Trophoblast cell (in vitro differentiated cells and primary cell): ENCODE results near the gene MAT2A. TPM values are rescaled to one million over a fixed set of nuclear protein-coding genes. Genes with fewer than 3 reads are reported as not detected.

Experiments used
- DNase-seq, 2 donors: peaks; one replicate each; pipeline ENCODE4 v3.0.0-alpha.2; 2016
- H2AFZ ChIP-seq: 2 replicates; pipeline ENCODE4 v1.6.1; 2013; ENCODE audit warnings: low read length, moderate library complexity, mild to moderate bottlenecking; ENCODE audit not compliant: insufficient read depth, poor library complexity
- H2AK5ac ChIP-seq: 2 replicates; pipeline ENCODE4 v1.6.1; 2013; ENCODE audit warnings: mild to moderate bottlenecking, low read length
- H2BK120ac ChIP-seq: 2 replicates; pipeline ENCODE4 v1.6.1; 2013; ENCODE audit warnings: low read length, mild to moderate bottlenecking, moderate library complexity; ENCODE audit not compliant: insufficient read depth, poor library complexity
- H2BK12ac ChIP-seq: 2 replicates; pipeline ENCODE4 v1.6.1; 2013; ENCODE audit warnings: mild to moderate bottlenecking, low read length, moderate library complexity
- H2BK5ac ChIP-seq: 2 replicates; pipeline ENCODE4 v1.6.1; 2013; ENCODE audit warnings: low read length, low read depth, moderate library complexity, mild to moderate bottlenecking; ENCODE audit not compliant: poor library complexity
- H3K14ac ChIP-seq: 2 replicates; pipeline ENCODE4 v1.6.1; 2013; ENCODE audit warnings: mild to moderate bottlenecking, low read length
- H3K18ac ChIP-seq: 2 replicates; pipeline ENCODE4 v1.6.1; 2013; ENCODE audit warnings: mild to moderate bottlenecking, low read length
- H3K23ac ChIP-seq: 2 replicates; pipeline ENCODE4 v1.6.1; 2013; ENCODE audit warnings: low read length
- H3K27ac ChIP-seq: 2 replicates; pipeline ENCODE4 v1.5.1; 2013; ENCODE audit warnings: low read depth, mild to moderate bottlenecking, inconsistent platforms, low read length, moderate library complexity
- H3K27me3 ChIP-seq: 2 replicates; pipeline ENCODE4 v1.6.1; 2013; ENCODE audit warnings: inconsistent platforms, mild to moderate bottlenecking, low read length, moderate library complexity; ENCODE audit not compliant: insufficient read depth
- H3K36me3 ChIP-seq, 2 experiments: 1 replicate in 1 of 2; 2 replicates in 1 of 2; pipeline ENCODE4 v1.6.1; 2013; ENCODE audit warnings: low read length in 2 of 2, mild to moderate bottlenecking in 2 of 2, moderate library complexity in 1 of 2; ENCODE audit not compliant: insufficient read depth in 2 of 2, control insufficient read depth in 1 of 2
- H3K4ac ChIP-seq: 2 replicates; pipeline ENCODE4 v1.6.1; 2013; ENCODE audit warnings: low read depth, mild to moderate bottlenecking, low read length, moderate library complexity
- H3K4me1 ChIP-seq, 2 experiments: 1 replicate in 1 of 2; 2 replicates in 1 of 2; pipeline ENCODE4 v1.6.1; 2013; ENCODE audit warnings: low read length in 2 of 2, mild to moderate bottlenecking in 2 of 2, moderate library complexity in 1 of 2; ENCODE audit not compliant: insufficient read depth in 2 of 2, control insufficient read depth in 1 of 2
- H3K4me2 ChIP-seq: 2 replicates; pipeline ENCODE4 v1.6.1; 2013; ENCODE audit warnings: inconsistent platforms, mild to moderate bottlenecking, low read length, moderate library complexity
- H3K4me3 ChIP-seq: 2 replicates; pipeline ENCODE4 v1.5.1; 2013; ENCODE audit warnings: mild to moderate bottlenecking, low read depth, low read length, inconsistent platforms
- H3K79me1 ChIP-seq: one replicate; pipeline ENCODE4 v1.6.1; 2013; ENCODE audit warnings: low read length
- H3K79me2 ChIP-seq: 2 replicates; pipeline ENCODE4 v1.6.1; 2013; ENCODE audit warnings: low read length, mild to moderate bottlenecking; ENCODE audit not compliant: control insufficient read depth, insufficient read depth, poor library complexity
- H3K9ac ChIP-seq: 2 replicates; pipeline ENCODE4 v1.6.1; 2013; ENCODE audit warnings: mild to moderate bottlenecking, low read length
- H3K9me3 ChIP-seq: 2 replicates; pipeline ENCODE4 v1.6.1; 2013; ENCODE audit warnings: low read depth, mild to moderate bottlenecking, control low read depth, inconsistent platforms, low read length; ENCODE audit not compliant: insufficient read depth
- H4K12ac ChIP-seq: 2 replicates; pipeline ENCODE4 v1.6.1; 2013; ENCODE audit warnings: low read depth, mild to moderate bottlenecking, low read length, moderate library complexity
- H4K8ac ChIP-seq: 2 replicates; pipeline ENCODE4 v1.6.1; 2013; ENCODE audit warnings: low read depth, mild to moderate bottlenecking, low read length, moderate library complexity
- H4K91ac ChIP-seq: one replicate; pipeline ENCODE4 v1.6.1; 2013; ENCODE audit warnings: low read depth, mild to moderate bottlenecking, low read length, moderate library complexity
- WGBS: extraction: QIAGEN DNeasy Blood & Tissue Kit; methylation state at CpG from one replicate; pipeline ENCODE4 v1.1.7; 2013; ENCODE audit warnings: missing lambda C conversion rate; ENCODE audit not compliant: insufficient read length, insufficient coverage; ENCODE audit errors: extremely low coverage; 5-methylcytosine and 5-hydroxymethylcytosine counted together
- polyA plus RNA-seq: library from polyadenylated mRNA; stranded (reverse); fragments of 200-250 nt; gene quantifications from 2 replicates; pipeline ENCODE4 v1.2.3, GENCODE V29; 2013

MAT2A gene
- polyA plus RNA-seq: 128 and 130 TPM in 2 replicates

- DNase-seq: peak; percentile 89 to 94
Measured at GRCh38 chr2:85538507-85539360, at the start of gene MAT2A. Gene MAT2A, plus strand, starts transcription at chr2:85539168. Its CDS starts 120 bp downstream, at chr2:85539288.

GRCh38 chr2:85490861-85491755 is 47.9 kb upstream of the MAT2A start:
- H3K4me2 ChIP-seq: no peak overlapping the region
- no CpG with 5 or more reads among the region's 3 CpGs for WGBS
- no peak overlapping the region for H4K91ac ChIP-seq
- no peak overlapping the region for H3K4me3 ChIP-seq
- H3K23ac ChIP-seq: no peak overlapping the region
- no peak overlapping the region for H2AK5ac ChIP-seq
- H3K4me1 ChIP-seq: no peaks in the 10 kb centered on the region
- no peak overlapping the region for H3K18ac ChIP-seq
- no peak overlapping the region for H3K14ac ChIP-seq
- H3K9ac ChIP-seq: no peak overlapping the region
- H4K8ac ChIP-seq: no peak overlapping the region
- H3K27me3 ChIP-seq: no peaks in the 10 kb centered on the region
- H2AFZ ChIP-seq: no peak overlapping the region
- H3K79me1 ChIP-seq: no peaks in the 10 kb centered on the region
- no peak overlapping the region for H2BK120ac ChIP-seq
- no peak overlapping the region for H4K12ac ChIP-seq
- no peak for DNase-seq
- H3K27ac ChIP-seq: no peak overlapping the region
- H2BK5ac ChIP-seq: no peak overlapping the region
- H2BK12ac ChIP-seq: no peak overlapping the region
- no peak overlapping the region for H3K4ac ChIP-seq
- H3K79me2 ChIP-seq: no peaks in the 10 kb centered on the region
- no peaks in the 10 kb centered on the region for H3K9me3 ChIP-seq
- H3K36me3 ChIP-seq: no peaks in the 10 kb centered on the region

More at GRCh38 chr2:85538507-85539360, at the start of gene MAT2A:
- Histone ChIP-seq H3K23ac (no peak within 1 kb of the TSS), H4K91ac (peak within 1 kb of the TSS; percentile 98), H3K18ac (peak within 1 kb of the TSS; percentile 100), H2BK12ac (peak within 1 kb of the TSS; percentile 86), H3K4me3 (peak within 1 kb of the TSS; percentile 96), H2AFZ (peak within 1 kb of the TSS; percentile 94), H3K79me2 (peaks cover 26% of the 10 kb centered on the region), H4K8ac (peak within 1 kb of the TSS; percentile 95), H2AK5ac (peak within 1 kb of the TSS; percentile 100), H3K27ac (peak within 1 kb of the TSS; percentile 99), H3K9ac (peak within 1 kb of the TSS; percentile 99), H3K79me1 (peaks cover 21% of the 10 kb centered on the region), H3K27me3 (no peaks in the 10 kb centered on the region), H3K4ac (peak within 1 kb of the TSS; percentile 100), H3K36me3 (peaks cover 3 to 22% of the 10 kb centered on the region in 2 experiments), H2BK5ac (peak within 1 kb of the TSS; percentile 97), H2BK120ac (peak within 1 kb of the TSS; percentile 93), H4K12ac (peak within 1 kb of the TSS; percentile 95), H3K4me1 (peaks cover 0 to 7% of the 10 kb centered on the region in 2 experiments), H3K14ac (peak within 1 kb of the TSS; percentile 100), H3K9me3 (peaks cover 2% of the 10 kb centered on the region), H3K4me2 (peak within 1 kb of the TSS; percentile 69)
- WGBS: no CpG with 5 or more reads among the region's 92 CpGs

- H3K4me1 ChIP-seq: peaks cover 0 to 4% of the 10 kb centered on the region in 2 experiments
- no peak overlapping the region for H2BK120ac ChIP-seq
- no peak overlapping the region for H3K4me2 ChIP-seq
- no CpG with 5 or more reads among the region's 1 CpG for WGBS
- no peak overlapping the region for H4K91ac ChIP-seq
- H3K4ac ChIP-seq: no peak overlapping the region
- H3K4me3 ChIP-seq: no peak overlapping the region
- H2BK12ac ChIP-seq: no peak overlapping the region
- H3K36me3 ChIP-seq: no peaks in the 10 kb centered on the region
- no peak overlapping the region for H2BK5ac ChIP-seq
- DNase-seq: no peak
- H3K27ac ChIP-seq: no peak overlapping the region
- no peaks in the 10 kb centered on the region for H3K79me1 ChIP-seq
- H4K8ac ChIP-seq: no peak overlapping the region
- H3K18ac ChIP-seq: no peak overlapping the region
- H3K14ac ChIP-seq: no peak overlapping the region
- no peak overlapping the region for H4K12ac ChIP-seq
- H2AK5ac ChIP-seq: no peak overlapping the region
- H2AFZ ChIP-seq: no peak overlapping the region
- H3K9me3 ChIP-seq: no peaks in the 10 kb centered on the region
- H3K27me3 ChIP-seq: no peaks in the 10 kb centered on the region
- H3K79me2 ChIP-seq: no peaks in the 10 kb centered on the region
- H3K9ac ChIP-seq: no peak overlapping the region
- H3K23ac ChIP-seq: no peak overlapping the region
Measured at GRCh38 chr2:85496436-85496835, 42.5 kb upstream of the MAT2A start.

GRCh38 chr2:85497944-85498630 is 40.9 kb upstream of the MAT2A start:
- H3K79me2 ChIP-seq: no peaks in the 10 kb centered on the region
- no peak overlapping the region for H4K8ac ChIP-seq
- 90% methylated on average over 2 of the region's 4 CpGs for WGBS
- no peaks in the 10 kb centered on the region for H3K79me1 ChIP-seq
- no peak overlapping the region for H4K12ac ChIP-seq
- no peaks in the 10 kb centered on the region for H3K36me3 ChIP-seq
- H3K9me3 ChIP-seq: no peaks in the 10 kb centered on the region
- H2BK5ac ChIP-seq: no peak overlapping the region
- no peak overlapping the region for H4K91ac ChIP-seq
- H3K4me3 ChIP-seq: no peak overlapping the region
- no peak overlapping the region for H3K23ac ChIP-seq
- no peak for DNase-seq
- no peak overlapping the region for H3K14ac ChIP-seq
- peaks cover 0 to 4% of the 10 kb centered on the region in 2 experiments for H3K4me1 ChIP-seq
- H3K18ac ChIP-seq: no peak overlapping the region
- H3K4me2 ChIP-seq: no peak overlapping the region
- H3K27me3 ChIP-seq: no peaks in the 10 kb centered on the region
- H2AFZ ChIP-seq: no peak overlapping the region
- H2BK12ac ChIP-seq: no peak overlapping the region
- H2AK5ac ChIP-seq: no peak overlapping the region
- H3K9ac ChIP-seq: no peak overlapping the region
- H3K4ac ChIP-seq: no peak overlapping the region
- no peak overlapping the region for H3K27ac ChIP-seq
- H2BK120ac ChIP-seq: no peak overlapping the region
